Endothelial cell of umbilical vein (primary cell): ENCODE data around the gene GDPGP1. TPM values are rescaled to one million over a fixed set of nuclear protein-coding genes. Genes with fewer than 3 reads are reported as not detected.

Experiments
- BruUV-seq: library from RNA; stranded (reverse); fragments of 400-500 nt; replicated peaks from 2 replicates; lab custom pipeline; 2021; lab: Mats Ljungman, UMichigan
- CTCF ChIA-PET: fragments of 300-600, 350-600 bp; sonication (Branson Sonifier 250); formaldehyde crosslinking; loops from one replicate; lab custom pipeline; 2021; ENCODE audit warnings: antibody characterized with exemption, inconsistent platforms; lab: Charles Lee
- POLR2A ChIA-PET: fragments of 300-600, 350-600 bp; sonication (Branson Sonifier 250); formaldehyde crosslinking; loops from one replicate; lab custom pipeline; 2021; ENCODE audit warnings: antibody characterized with exemption, inconsistent platforms; lab: Charles Lee
- DNase-seq: peaks from one replicate; pipeline ENCODE4 v3.0.0-alpha.2; 2011; ENCODE audit warnings: low read depth, low spot score
- FAIRE-seq: peaks from 2 replicates; lab custom pipeline; 2011; peaks lifted over from hg19 to GRCh38; lab: Jason Lieb, UNC
- H2AFZ ChIP-seq: 2 replicates; pipeline ENCODE4 v1.6.0; 2012; ENCODE audit warnings: low read depth, low read length, control low read depth, inconsistent platforms
- H3K27ac ChIP-seq: 2 replicates; pipeline ENCODE4 v1.5.1; 2011; ENCODE audit warnings: low read depth, mild to moderate bottlenecking, control low read depth, low read length, moderate library complexity; ENCODE audit not compliant: insufficient read depth
- H3K27me3 ChIP-seq, 2 experiments: 2 replicates each; pipeline versions ENCODE4 v1.6.0 to v1.6.1; 2011; ENCODE audit warnings: low read length in 2 of 2, mixed read lengths in 1 of 2; ENCODE audit not compliant: control insufficient read depth in 2 of 2, insufficient read depth in 2 of 2
- H3K36me3 ChIP-seq, 2 experiments: 2 replicates in 1 of 2; 3 replicates in 1 of 2; pipeline ENCODE4 v1.5.1; 2011; ENCODE audit warnings: low read length in 2 of 2, mild to moderate bottlenecking in 1 of 2, moderate library complexity in 1 of 2; ENCODE audit not compliant: control insufficient read depth in 2 of 2, insufficient read depth in 2 of 2; ENCODE audit errors: extremely low read depth in 1 of 2
- H3K4me1 ChIP-seq: 3 replicates; pipeline ENCODE4 v1.5.1; 2011; ENCODE audit warnings: mild to moderate bottlenecking, low read length; ENCODE audit not compliant: control insufficient read depth, insufficient read depth; ENCODE audit errors: extremely low read depth
- H3K4me2 ChIP-seq: 2 replicates; pipeline ENCODE4 v1.6.1; 2011; ENCODE audit warnings: low read length, control low read depth, mixed read lengths; ENCODE audit not compliant: insufficient read depth
- H3K4me3 ChIP-seq, 3 experiments: fragments of 200-600 bp in 1 of 3; sonication (generic), shearing (Covaris generic) in 1 of 3; replicated peaks in 1 of 3; 2 replicates each; pipeline ENCODE4 v1.5.1; 2011 to 2016; ENCODE audit warnings: control low read depth in 3 of 3, low read length in 3 of 3, mild to moderate bottlenecking in 2 of 3, inconsistent platforms in 1 of 3, low read depth in 1 of 3, moderate library complexity in 1 of 3; ENCODE audit not compliant: insufficient read depth in 1 of 3
- H3K79me2 ChIP-seq: 2 replicates; pipeline ENCODE4 v1.6.0; 2012; ENCODE audit warnings: low read length, inconsistent platforms; ENCODE audit not compliant: control insufficient read depth, insufficient read depth
- H3K9ac ChIP-seq: replicated peaks from 2 replicates; pipeline ENCODE3; 2011; ENCODE audit warnings: low read length, control low read depth; ENCODE audit not compliant: insufficient read depth; ENCODE audit errors: extremely low read depth
- H3K9me1 ChIP-seq: replicated peaks from 3 replicates; pipeline ENCODE4 v1.6.0; 2011; ENCODE audit warnings: mild to moderate bottlenecking, low read length; ENCODE audit not compliant: control insufficient read depth, insufficient read depth; ENCODE audit errors: extremely low read depth
- H3K9me3 ChIP-seq: replicated peaks from 2 replicates; pipeline ENCODE4 v1.5.1; 2012; ENCODE audit warnings: low read length, inconsistent platforms; ENCODE audit not compliant: control insufficient read depth, insufficient read depth
- H4K20me1 ChIP-seq: replicated peaks from 2 replicates; pipeline ENCODE3; 2011; ENCODE audit warnings: mild to moderate bottlenecking, low read length; ENCODE audit not compliant: control insufficient read depth, insufficient read depth; ENCODE audit errors: extremely low read depth
- CTCF ChIP-seq, 2 donors: IDR thresholded peaks; 1 replicate in 1 of 2; 2 replicates in 1 of 2; pipeline ENCODE4 v1.5.1; 2011; ENCODE audit warnings: low read length in 2 of 2, mild to moderate bottlenecking in 2 of 2, moderate library complexity in 2 of 2, control low read depth in 1 of 2, inconsistent platforms in 1 of 2, low read depth in 1 of 2; ENCODE audit not compliant: insufficient read depth in 1 of 2; ENCODE audit errors: extremely low read depth in 1 of 2
- EZH2 ChIP-seq: IDR thresholded peaks from 2 replicates; pipeline ENCODE4 v1.6.1; 2012; ENCODE audit warnings: borderline replicate concordance, low read depth, mild to moderate bottlenecking, moderate library complexity, low read length, inconsistent platforms; ENCODE audit not compliant: severe bottlenecking
- FOS ChIP-seq: IDR thresholded peaks from 2 replicates; pipeline ENCODE4 v1.6.1; 2011; ENCODE audit warnings: mild to moderate bottlenecking, low read length, moderate library complexity, borderline replicate concordance; ENCODE audit not compliant: insufficient read depth
- GATA2 ChIP-seq: IDR thresholded peaks from 2 replicates; pipeline ENCODE4 v1.7.0; 2011; ENCODE audit warnings: low read depth, mild to moderate bottlenecking, moderate library complexity, mixed read lengths, low read length; ENCODE audit not compliant: insufficient read length, insufficient read depth
- JUN ChIP-seq: IDR thresholded peaks from 2 replicates; pipeline ENCODE4 v1.6.1; 2011; ENCODE audit warnings: borderline replicate concordance, low read depth; ENCODE audit not compliant: insufficient read length, insufficient read depth
- MAX ChIP-seq: IDR thresholded peaks from 2 replicates; pipeline ENCODE4 v1.6.1; 2011; ENCODE audit not compliant: insufficient read depth, insufficient read length
- MYC ChIP-seq: IDR thresholded peaks from one replicate; pipeline ENCODE4 v1.6.1; 2011; ENCODE audit warnings: mild to moderate bottlenecking, low read depth, low read length
- POLR2A ChIP-seq: IDR thresholded peaks from 2 replicates; pipeline ENCODE4 v1.6.1; 2012; ENCODE audit warnings: low read depth, mild to moderate bottlenecking, control low read depth, low read length
- POLR2AphosphoS5 ChIP-seq: IDR thresholded peaks from 2 replicates; pipeline ENCODE4 v1.6.1; 2012; ENCODE audit warnings: low read depth, mild to moderate bottlenecking, control low read depth, low read length, moderate library complexity; ENCODE audit not compliant: insufficient read depth
- dilution Hi-C: fragments of 300-500 bp; cut with MboI; formaldehyde crosslinking; loops from one replicate; pipeline ENCODE4 v1.15.0; 2019; ENCODE audit warnings: low sequenced_read_pairs; ENCODE audit not compliant: extremely low pct_ligation_motif_present
- intact Hi-C: fragments of 100-400 bp; cut with micrococcal nuclease; formaldehyde crosslinking; loops from one replicate; pipeline ENCODE4 v1.10.0; 2022
- polyA plus RNA-seq, 4 experiments: library from polyadenylated mRNA; depleted of rRNA in 3 of 4; stranded (reverse) in 3 of 4; unstranded in 1 of 4; fragments of >200 nt; gene quantifications; 2 replicates each; pipeline versions ENCODE4 v1.2.1 to v1.2.3, GENCODE V29; 2011 to 2012; ENCODE audit warnings: missing spikeins in 1 of 4
- total RNA-seq: library from RNA; stranded (reverse); gene quantifications from 2 replicates; pipeline ENCODE4 v1.2.3, GENCODE V29; 2021

The GDPGP1 gene
- total and polyA plus RNA-seq, 2 donors (not counting 3 experiments of a cell fraction or from before 2014, with no cell fraction given) = 4.8 to 7.2 TPM

- peaks cover 9% of the 10 kb centered on the region for H3K4me1 ChIP-seq
- H3K9ac ChIP-seq = no peak overlapping the region
- no peak for FAIRE-seq
- no peak overlapping the region for H2AFZ ChIP-seq
- no peak overlapping the region for H3K4me3 ChIP-seq
- BruUV-seq = no TSS peak
- ChIA-PET CTCF (interaction anchor here (1.4 kb wide), 1 partner anchor 14 kb away, joined by 3 read pairs; no protein-coding TSS in a partner anchor), POLR2A (no interaction called here)
- dilution Hi-C loops = no loop called here
- no peaks in the 10 kb centered on the region for H4K20me1 ChIP-seq
- H3K27me3 ChIP-seq = no peaks in the 10 kb centered on the region
- H3K9me3 ChIP-seq = no peaks in the 10 kb centered on the region
- TF ChIP-seq EZH2 = no peak
- no peak for TF ChIP-seq GATA2
- no peak for TF ChIP-seq CTCF (IDR thresholded peaks at IDR 0.05; ENCODE audit: extremely low read depth in 1 of 2, insufficient read depth in 1 of 2, low read depth in 1 of 2, low read length in 2 of 2)
- no peak for TF ChIP-seq JUN
- no peak for TF ChIP-seq MAX
- TF ChIP-seq FOS = no peak
- TF ChIP-seq MYC = no peak
- TF ChIP-seq POLR2A = no peak
- no peak for TF ChIP-seq POLR2AphosphoS5
- DNase-seq = no peak
- intact Hi-C loops = no loop called here
- H3K36me3 ChIP-seq = peaks cover 3 to 17% of the 10 kb centered on the region in 2 experiments
- no peaks in the 10 kb centered on the region for H3K9me1 ChIP-seq
- peaks cover 10% of the 10 kb centered on the region for H3K79me2 ChIP-seq
- no peak overlapping the region for H3K27ac ChIP-seq
- no peak overlapping the region for H3K4me2 ChIP-seq
Observed at GRCh38 chr15:90227816-90228772, 5.9 kb upstream of the GDPGP1 start.
